Thyroid gland (tissue), 4 donors: ENCODE data around the gene ACKR3. TPM values are rescaled to one million over a fixed set of nuclear protein-coding genes. Genes with fewer than 3 reads are reported as not detected.

Experiments
- DNase-seq, 2 donors: peaks; one replicate each; pipeline ENCODE4 v3.0.0-alpha.2; 2019
- H3K27ac ChIP-seq, 3 donors: fragments of 200-600 bp; sonication (generic); 1 replicate in 2 of 3; 2 replicates in 1 of 3; pipeline ENCODE4 v1.5.1; 2016 to 2019; ENCODE audit warnings: mild to moderate bottlenecking in 1 of 3, moderate library complexity in 1 of 3
- H3K27me3 ChIP-seq: fragments of 200-600 bp; sonication (generic); one replicate; pipeline ENCODE4 v1.5.1; 2019
- H3K36me3 ChIP-seq, 2 donors: fragments of 200-600 bp; sonication (generic); one replicate each; pipeline ENCODE4 v1.5.1; 2016 to 2019
- H3K4me1 ChIP-seq, 2 donors: fragments of 200-600 bp; sonication (generic); one replicate each; pipeline ENCODE4 v1.5.1; 2017 to 2019
- H3K4me3 ChIP-seq, 3 donors: fragments of 200-600 bp; sonication (generic); replicated peaks in 1 of 3; 1 replicate in 2 of 3; 2 replicates in 1 of 3; pipeline ENCODE4 v1.5.1; 2016; ENCODE audit warnings: mild to moderate bottlenecking in 1 of 3
- H3K9me3 ChIP-seq: fragments of 200-600 bp; sonication (generic); one replicate; pipeline ENCODE4 v1.5.1; 2017
- CTCF ChIP-seq, 6 experiments: fragments of 200-600 bp in 3 of 6; fragments of 450-650 bp in 3 of 6; sonication (generic) in 3 of 6; IDR thresholded peaks; one replicate each; pipeline ENCODE4 v1.5.1; 2016 to 2019; ENCODE audit warnings: antibody characterized with exemption in 6 of 6, mild to moderate bottlenecking in 2 of 6, inconsistent platforms in 1 of 6, moderate library complexity in 1 of 6
- POLR2A ChIP-seq, 2 donors: fragments of 450-650 bp; IDR thresholded peaks; one replicate each; pipeline ENCODE4 v1.6.1; 2017; ENCODE audit warnings: antibody characterized with exemption in 2 of 2, mild to moderate bottlenecking in 2 of 2, moderate library complexity in 1 of 2
- WGBS, 2 donors: methylation state at CpG; one replicate each; pipeline ENCODE4 v1.1.5; 2017; 5-methylcytosine and 5-hydroxymethylcytosine counted together
- intact Hi-C: fragments of 100-400 bp; cut with DNase I; formaldehyde crosslinking; loops from one replicate; pipeline ENCODE4 v1.15.1; 2023
- total RNA-seq, 4 donors: library from RNA; depleted of rRNA; stranded (reverse); fragments of >200 nt; gene quantifications; one replicate each; pipeline ENCODE4 v1.2.3, GENCODE V29; 2016

The ACKR3 gene
- total RNA-seq, 4 donors from 2014 or later: 32.2 to 68.5 (median 54.8) TPM

GRCh38 chr2:236554629-236555282, 14.9 kb upstream of the ACKR3 start:
- WGBS, 2 donors: 86 to 88% methylated on average over 7 of the region's 7 CpGs
- H3K4me1 ChIP-seq: no peaks in the 10 kb centered on the region

GRCh38 chr2:236555481-236555880, 14.1 kb upstream of the ACKR3 start:
- H3K27me3 ChIP-seq: no peaks in the 10 kb centered on the region
- H3K36me3 ChIP-seq: no peaks in the 10 kb centered on the region
- no peak overlapping the region for H3K4me3 ChIP-seq
- H3K9me3 ChIP-seq: no peaks in the 10 kb centered on the region
- TF ChIP-seq POLR2A (IDR thresholded peaks at IDR 0.05) (no peak), CTCF (IDR thresholded peaks at IDR 0.05) (no peak)
- WGBS, 2 donors: 43 to 94% methylated on average over 1 of the region's 1 CpG
- intact Hi-C loops: no loop called here
- H3K4me1 ChIP-seq: no peaks in the 10 kb centered on the region
- H3K27ac ChIP-seq: no peak overlapping the region
- no peak for DNase-seq

More at GRCh38 chr2:236554629-236555282, 14.9 kb upstream of the ACKR3 start:
- Histone ChIP-seq H3K36me3 (no peaks in the 10 kb centered on the region), H3K4me3 (no peak overlapping the region), H3K9me3 (no peaks in the 10 kb centered on the region), H3K27me3 (no peaks in the 10 kb centered on the region), H3K27ac (no peak overlapping the region)
- TF ChIP-seq CTCF (IDR thresholded peaks at IDR 0.05) (no peak), POLR2A (IDR thresholded peaks at IDR 0.05) (no peak)
- intact Hi-C loops: no loop called here
- DNase-seq: no peak

GRCh38 chr2:236557306-236558030, 12.2 kb upstream of the ACKR3 start:
- WGBS, 2 donors: 63 to 82% methylated on average over 3 of the region's 3 CpGs
- TF ChIP-seq CTCF (IDR thresholded peaks at IDR 0.05): no peak
- TF ChIP-seq POLR2A (IDR thresholded peaks at IDR 0.05): no peak
- intact Hi-C loops: no loop called here

GRCh38 chr2:236558036-236558435, 11.6 kb upstream of the ACKR3 start:
- intact Hi-C loops: no loop called here
- no peak for DNase-seq
- H3K27ac ChIP-seq: no peak overlapping the region
- H3K9me3 ChIP-seq: no peaks in the 10 kb centered on the region
- no peak for TF ChIP-seq POLR2A (IDR thresholded peaks at IDR 0.05)
- TF ChIP-seq CTCF (IDR thresholded peaks at IDR 0.05): no peak
- H3K4me1 ChIP-seq: no peaks in the 10 kb centered on the region
- H3K4me3 ChIP-seq: no peak overlapping the region
- no peaks in the 10 kb centered on the region for H3K27me3 ChIP-seq
- 88 to 99% methylated on average over 11 of the region's 11 CpGs for WGBS, 2 donors
- H3K36me3 ChIP-seq: no peaks in the 10 kb centered on the region

More at GRCh38 chr2:236557306-236558030, 12.2 kb upstream of the ACKR3 start:
- Histone ChIP-seq H3K27ac (no peak overlapping the region), H3K4me1 (no peaks in the 10 kb centered on the region), H3K36me3 (no peaks in the 10 kb centered on the region), H3K4me3 (no peak overlapping the region), H3K27me3 (no peaks in the 10 kb centered on the region), H3K9me3 (no peaks in the 10 kb centered on the region)
- no peak for DNase-seq
